GM12801 (cell line): ENCODE measurements around the gene PDXK.

Experiments
- CTCF ChIP-seq: IDR thresholded peaks from one replicate; pipeline ENCODE4 v1.5.1; 2011; ENCODE audit warnings: control low read depth; ENCODE audit not compliant: insufficient read length; ENCODE audit errors: extremely low read depth

The PDXK gene

GRCh38 chr21:43800124-43800523 lies 81.2 kb downstream of the PDXK start:
- TF ChIP-seq CTCF, result no peak

DNA sequence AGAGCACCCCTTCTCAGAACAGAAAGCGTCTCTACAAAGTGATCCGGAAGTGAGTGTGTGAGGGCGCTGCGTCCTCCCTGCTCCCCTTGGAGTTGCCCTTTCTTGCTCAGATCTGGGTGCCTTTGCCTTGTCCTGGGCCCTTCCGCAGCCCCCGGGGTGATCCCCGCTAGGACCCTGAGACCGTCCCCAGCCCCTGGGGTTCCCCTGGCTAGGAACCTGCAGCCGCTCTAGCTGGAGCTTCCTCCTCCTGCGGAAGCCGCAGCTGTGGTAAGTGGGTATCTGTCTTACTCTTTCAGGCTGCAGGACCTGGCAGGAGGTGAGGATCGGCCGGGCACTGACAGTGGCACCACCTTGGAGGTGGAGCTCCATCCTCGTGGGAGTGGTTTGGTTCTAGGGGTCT lies 81.6 kb downstream of the PDXK start:
- TF ChIP-seq CTCF, result no peak

DNA sequence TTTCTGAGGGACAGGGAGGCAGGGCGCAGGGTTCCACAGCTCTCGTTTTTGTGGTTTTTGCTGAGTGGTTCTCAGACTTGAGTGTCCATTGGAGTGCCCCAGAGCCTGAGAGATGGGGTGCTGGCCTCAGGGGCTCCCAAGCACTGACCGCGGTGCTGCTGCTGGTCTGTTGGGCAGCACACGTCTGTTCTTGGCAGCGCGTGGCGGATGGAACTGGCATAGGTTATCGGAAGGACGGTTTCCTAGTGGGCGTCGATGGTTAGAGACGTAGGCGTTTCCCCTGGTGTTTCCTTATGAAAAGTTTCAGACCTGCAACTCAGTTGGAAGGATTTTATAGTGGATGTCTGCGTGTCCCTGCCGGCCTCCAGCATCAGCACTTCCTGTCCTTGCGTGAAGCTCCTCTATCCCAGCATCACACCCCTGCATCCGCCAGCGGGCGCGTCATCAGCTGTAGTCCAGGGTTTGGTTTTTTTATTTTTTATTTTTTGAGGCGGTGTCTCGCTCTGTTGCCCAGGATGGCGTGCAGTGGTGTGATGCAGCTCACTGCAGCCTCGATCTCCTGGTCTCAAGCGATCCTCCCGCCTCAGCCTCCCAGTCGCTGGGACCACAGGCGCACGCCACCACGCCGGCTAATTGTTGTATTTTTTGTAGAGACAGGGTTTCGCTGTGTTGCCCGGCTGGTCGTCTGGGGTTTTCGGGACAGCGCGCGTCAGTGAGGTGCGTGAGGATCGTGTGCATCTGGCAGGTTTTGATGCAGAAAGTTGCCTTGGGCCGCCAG lies 82.3 kb downstream of the PDXK start:
- TF ChIP-seq CTCF, result no peak

DNA sequence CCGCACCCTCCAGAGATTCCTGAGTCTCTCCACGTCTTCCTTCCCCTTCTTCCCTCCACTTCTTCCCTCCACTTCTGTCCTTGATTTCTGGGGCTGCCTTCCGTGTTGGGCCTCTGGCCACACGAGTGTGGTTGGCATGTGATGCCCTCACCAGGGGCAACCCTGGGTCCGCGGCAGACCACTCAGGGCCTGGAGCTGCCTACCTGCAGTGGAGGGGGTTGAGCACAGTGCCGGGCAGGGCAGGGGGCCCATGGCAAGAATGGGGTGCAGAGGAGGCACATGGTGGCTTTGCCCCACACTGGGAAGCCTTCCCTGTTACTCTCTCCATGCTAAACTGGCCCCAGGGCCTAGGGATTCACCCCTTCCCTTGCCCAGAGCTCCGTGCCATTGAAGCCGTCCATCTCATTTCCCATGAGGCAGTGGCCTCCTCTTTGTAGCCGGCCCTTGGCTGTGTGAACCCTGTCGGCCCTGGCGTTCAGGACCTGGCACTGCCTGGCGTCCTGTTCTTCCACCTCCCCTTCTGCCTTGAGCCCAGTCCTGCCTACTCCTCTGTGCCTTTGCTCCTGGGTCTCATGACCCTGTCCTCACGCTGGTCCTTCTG lies 83.9 kb downstream of the PDXK start:
- TF ChIP-seq CTCF, result no peak

GRCh38 chr21:43803558-43804300 lies 84.8 kb downstream of the PDXK start:
- no peak for TF ChIP-seq CTCF

GRCh38 chr21:43805275-43805800 lies 86.4 kb downstream of the PDXK start:
- no peak for TF ChIP-seq CTCF

GRCh38 chr21:43806017-43806710 lies 87.2 kb downstream of the PDXK start:
- TF ChIP-seq CTCF, result no peak
